Stimulated activated CD8-positive, alpha-beta memory T cell treated with anti-CD3 and anti-CD28 coated beads, Interleukin-2, amount 100 ng/mL, for 1 hour (primary cell): Measurements from ENCODE around the gene OST4.

Source experiments
- DNase-seq, 2 donors: peaks; one replicate each; pipeline ENCODE4 v3.0.0-alpha.2; 2020; ENCODE audit warnings: low read depth in 2 of 2

Gene OST4

DNA sequence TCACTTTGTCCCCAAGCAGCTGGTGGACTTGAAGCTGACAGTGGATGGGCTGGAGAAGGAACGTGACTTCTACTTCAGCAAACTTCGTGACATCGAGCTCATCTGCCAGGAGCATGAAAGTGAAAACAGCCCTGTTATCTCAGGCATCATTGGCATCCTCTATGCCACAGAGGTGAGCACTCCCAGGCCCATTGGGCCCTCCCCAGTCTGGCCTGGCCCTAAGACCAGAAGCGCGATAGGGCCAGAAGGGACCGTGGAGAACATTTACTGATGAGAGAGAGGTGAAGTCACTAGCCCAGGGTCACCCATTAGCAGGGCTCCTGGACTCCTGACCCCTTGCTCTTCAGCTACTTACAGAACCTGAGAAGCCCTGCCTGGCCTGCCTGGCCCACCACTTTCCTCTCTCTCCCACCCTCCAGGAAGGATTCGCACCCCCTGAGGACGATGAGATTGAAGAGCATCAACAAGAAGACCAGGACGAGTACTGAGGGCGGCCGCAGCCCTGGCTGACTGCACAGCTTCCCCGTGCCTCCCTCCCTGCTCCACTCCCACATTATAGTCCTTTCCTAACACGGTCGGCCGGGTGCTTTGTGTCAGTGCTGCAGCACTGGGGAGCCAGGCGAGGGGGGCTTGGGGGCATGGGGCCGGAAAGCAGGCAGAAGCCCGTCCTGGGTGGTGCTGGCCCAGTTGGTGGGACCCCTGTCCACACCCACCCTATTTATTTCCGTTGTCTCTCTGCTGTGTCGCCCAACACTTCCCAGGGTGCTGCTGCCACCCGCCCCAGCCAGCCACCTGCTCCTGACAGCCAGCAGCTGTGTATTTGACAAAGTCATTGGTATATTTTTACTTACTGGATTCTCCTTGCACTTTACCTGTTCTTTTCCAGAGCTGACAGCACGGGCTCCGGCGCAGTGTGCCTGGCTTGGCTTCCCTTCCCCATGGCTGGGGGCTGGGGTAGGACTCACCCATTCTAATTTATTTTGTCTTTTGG lies 45.3 kb downstream of the OST4 start:
- DNase-seq: no peak

DNA sequence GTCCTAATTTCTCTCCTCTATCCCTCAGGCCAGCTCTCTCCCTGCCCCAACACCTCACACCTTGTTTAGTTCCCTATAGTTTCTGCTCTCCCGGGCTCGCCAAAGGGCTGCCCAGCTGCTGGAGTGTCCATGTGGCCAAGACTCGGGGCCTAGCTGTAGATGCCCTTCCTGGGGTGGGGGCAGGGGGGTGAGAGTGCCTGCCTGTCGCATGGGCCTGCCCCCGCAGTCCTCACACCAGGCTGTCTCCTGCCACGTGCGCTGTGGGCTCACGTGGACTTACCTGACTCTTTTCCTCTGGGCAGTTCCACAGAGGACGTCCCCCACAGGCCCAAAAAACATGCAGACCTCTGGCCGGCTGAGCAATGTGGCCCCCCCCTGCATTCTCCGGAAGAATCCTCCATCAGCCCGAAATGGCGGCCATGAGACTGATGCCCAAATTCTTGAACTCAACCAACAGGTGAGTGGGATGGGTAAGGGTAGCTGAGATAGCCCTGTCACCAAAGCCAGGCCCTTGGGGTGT lies 46.1 kb downstream of the OST4 start:
- DNase-seq: no peak

DNA sequence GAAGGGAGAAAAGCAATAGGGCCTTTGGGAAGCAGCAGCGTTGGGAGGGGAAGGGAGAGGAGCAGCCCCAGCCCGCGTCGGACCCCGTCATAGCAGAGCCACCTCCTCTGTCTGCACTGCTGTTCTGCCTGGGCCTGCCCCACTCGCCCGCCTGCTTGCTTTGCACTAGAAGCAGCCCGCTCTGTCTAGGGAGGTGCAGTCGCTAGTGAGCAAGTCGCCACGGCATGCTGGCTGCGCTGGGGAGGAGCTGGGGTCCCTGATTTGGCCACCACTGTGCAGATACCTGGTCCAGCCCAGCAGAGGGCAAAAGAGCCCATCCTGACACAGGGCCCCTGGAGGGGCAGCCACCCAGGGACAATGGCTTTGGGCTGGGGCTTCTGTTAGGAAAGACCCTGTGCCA lies 46.6 kb downstream of the OST4 start:
- no peak for DNase-seq

DNA sequence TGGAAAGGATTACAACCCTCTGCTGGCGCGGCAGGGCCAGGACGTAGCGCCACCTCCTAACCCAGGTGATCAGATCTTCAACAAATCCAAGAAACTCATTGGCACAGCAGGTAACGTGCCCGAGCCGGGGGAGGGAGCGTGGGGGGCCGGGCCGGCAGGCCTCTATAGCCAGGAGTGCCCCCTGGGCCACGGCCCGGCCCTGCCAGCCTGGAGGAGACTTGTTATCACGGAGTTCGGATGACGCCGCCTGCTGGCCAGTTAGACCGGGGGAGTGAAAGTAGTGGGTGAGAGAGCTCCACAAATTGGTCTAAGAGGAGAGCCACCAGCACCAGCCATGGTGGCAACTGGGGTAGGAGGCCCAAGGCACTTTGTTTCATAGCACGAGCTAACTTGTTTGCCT lies 47.3 kb downstream of the OST4 start:
- DNase-seq: no peak

GRCh38 chr2:27023740-27024139 lies 47.7 kb downstream of the OST4 start:
- DNase-seq: no peak

DNA sequence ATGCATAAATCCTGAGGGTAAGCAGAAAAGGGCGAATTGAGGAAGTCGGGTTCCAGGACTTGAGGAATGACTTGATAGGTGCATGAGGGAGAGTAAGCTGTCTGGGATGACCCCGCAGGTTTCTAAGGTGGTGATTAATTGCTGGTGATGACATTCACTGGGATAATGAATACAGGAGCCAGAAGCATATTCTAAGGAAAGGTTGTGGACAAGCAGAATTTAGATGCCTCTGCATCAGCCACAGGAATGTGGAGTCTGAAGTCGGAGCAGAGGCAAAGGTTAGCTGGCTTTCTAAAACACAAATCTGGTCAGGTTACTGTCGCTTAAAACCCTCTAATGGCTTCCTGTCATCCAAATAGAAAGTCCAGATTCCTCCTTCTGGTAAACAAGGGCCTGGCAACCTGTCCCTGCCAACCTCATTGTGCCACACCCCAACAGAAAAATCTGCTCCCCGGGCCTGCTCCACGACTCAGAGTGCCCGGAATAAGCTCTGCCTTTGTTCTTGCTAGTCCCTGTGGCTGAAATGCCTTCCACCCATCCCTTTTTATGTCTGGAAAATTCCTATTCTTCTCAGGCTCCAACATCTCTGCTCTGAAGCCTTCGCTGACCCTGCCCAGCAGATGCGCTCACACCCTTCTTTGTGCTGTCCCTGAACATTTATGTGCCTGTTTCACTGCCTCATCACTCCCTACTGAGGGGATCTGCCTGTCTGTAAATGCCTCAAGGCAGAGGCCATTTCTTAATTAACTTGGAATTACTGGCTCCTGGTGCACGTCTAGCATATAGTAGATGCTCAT lies 50.0 kb downstream of the OST4 start:
- DNase-seq: no peak
